CD4-positive, alpha-beta T cell (primary cell): ENCODE results near the gene GNAQ. TPM values are rescaled to one million over a fixed set of nuclear protein-coding genes. Genes with fewer than 3 reads are reported as not detected.

Source experiments
- ATAC-seq: fragments of 200-7000 bp; cut with Tn5 transposase; one replicate; pipeline ENCODE4 v1.10.0; 2022; ENCODE audit warnings: mild to moderate bottlenecking; ENCODE audit not compliant: poor library complexity
- CTCF ChIA-PET: fragments of 350-600 bp; sonication (Branson Sonifier 250); formaldehyde crosslinking; loops from one replicate; lab custom pipeline; 2021; ENCODE audit warnings: antibody characterized with exemption, inconsistent platforms; lab: Charles Lee
- POLR2A ChIA-PET: fragments of 350-600 bp; sonication (Branson Sonifier 250); formaldehyde crosslinking; loops from one replicate; lab custom pipeline; 2021; ENCODE audit warnings: antibody characterized with exemption, inconsistent platforms; lab: Charles Lee
- DNase-seq, 14 experiments: peaks; one replicate each; pipeline ENCODE4 v3.0.0-alpha.2; 2013 to 2020; ENCODE audit warnings: mixed read lengths in 2 of 14
- H3K27ac ChIP-seq, 2 donors: one replicate each; pipeline versions ENCODE4 v1.5.1 to v1.7.0; 2013; ENCODE audit warnings: low read length in 2 of 2, low read depth in 1 of 2, mild to moderate bottlenecking in 1 of 2
- H3K27me3 ChIP-seq, 2 experiments: 1 replicate in 1 of 2; 2 replicates in 1 of 2; pipeline versions ENCODE4 v1.6.1 to v1.7.0; 2013; ENCODE audit warnings: low read length in 2 of 2, control low read depth in 1 of 2, mild to moderate bottlenecking in 1 of 2, moderate library complexity in 1 of 2; ENCODE audit not compliant: insufficient read depth in 2 of 2, control insufficient read depth in 1 of 2
- H3K36me3 ChIP-seq: one replicate; pipeline ENCODE4 v1.6.1; 2013; ENCODE audit warnings: low read length, control low read depth; ENCODE audit not compliant: insufficient read depth
- H3K4me1 ChIP-seq: one replicate; pipeline ENCODE4 v1.6.1; 2013; ENCODE audit warnings: low read length, control low read depth; ENCODE audit not compliant: insufficient read depth
- H3K4me3 ChIP-seq: one replicate; pipeline ENCODE4 v1.5.1; 2013; ENCODE audit warnings: mild to moderate bottlenecking, low read length, moderate library complexity
- H3K9me3 ChIP-seq, 2 experiments: 1 replicate in 1 of 2; 2 replicates in 1 of 2; pipeline versions ENCODE4 v1.6.1 to v1.7.0; 2013; ENCODE audit warnings: low read length in 2 of 2, mild to moderate bottlenecking in 2 of 2, control low read depth in 1 of 2, moderate library complexity in 1 of 2; ENCODE audit not compliant: control insufficient read depth in 1 of 2, insufficient read depth in 1 of 2
- H3K27ac Mint-ChIP-seq: one replicate; pipeline ENCODE4 v1.8.0; 2020; ENCODE audit warnings: mixed read lengths
- H3K27me3 Mint-ChIP-seq: one replicate; pipeline ENCODE4 v1.8.0; 2021; ENCODE audit warnings: mixed read lengths
- H3K36me3 Mint-ChIP-seq: one replicate; pipeline ENCODE4 v1.8.0; 2021; ENCODE audit warnings: low read depth, mixed read lengths
- H3K4me1 Mint-ChIP-seq: one replicate; pipeline ENCODE4 v1.8.0; 2021; ENCODE audit warnings: low read depth, mixed read lengths
- H3K4me3 Mint-ChIP-seq: one replicate; pipeline ENCODE4 v1.8.0; 2020; ENCODE audit warnings: mild to moderate bottlenecking, mixed read lengths
- H3K9me3 Mint-ChIP-seq: one replicate; pipeline ENCODE4 v1.8.0; 2020; ENCODE audit warnings: mixed read lengths
- intact Hi-C, 2 experiments: fragments of 100-400 bp; cut with DNase I in 1 of 2; cut with micrococcal nuclease in 1 of 2; formaldehyde crosslinking; loops; one replicate each; pipeline versions ENCODE4 v1.15.1 to v1.9.0; 2023 to 2025; cut with DNase I, micrococcal nuclease
- total RNA-seq, 174 experiments: library from RNA in 2 of 174; stranded (reverse) in 2 of 174; gene quantifications; one replicate each; pipeline ENCODE4 v1.2.3 and lab custom pipeline; 2021 to 2026
- TF ChIP-seq, protein P1 (sequence below): fragments of 200-600 bp; IDR thresholded peaks from one replicate; pipeline ENCODE4 v1.8.0; 2022; ENCODE audit warnings: antibody characterized with exemption, mild to moderate bottlenecking

Gene GNAQ
- total RNA-seq, 2 experiments from 2014 or later, result 55.5 to 55.9 TPM

DNA sequence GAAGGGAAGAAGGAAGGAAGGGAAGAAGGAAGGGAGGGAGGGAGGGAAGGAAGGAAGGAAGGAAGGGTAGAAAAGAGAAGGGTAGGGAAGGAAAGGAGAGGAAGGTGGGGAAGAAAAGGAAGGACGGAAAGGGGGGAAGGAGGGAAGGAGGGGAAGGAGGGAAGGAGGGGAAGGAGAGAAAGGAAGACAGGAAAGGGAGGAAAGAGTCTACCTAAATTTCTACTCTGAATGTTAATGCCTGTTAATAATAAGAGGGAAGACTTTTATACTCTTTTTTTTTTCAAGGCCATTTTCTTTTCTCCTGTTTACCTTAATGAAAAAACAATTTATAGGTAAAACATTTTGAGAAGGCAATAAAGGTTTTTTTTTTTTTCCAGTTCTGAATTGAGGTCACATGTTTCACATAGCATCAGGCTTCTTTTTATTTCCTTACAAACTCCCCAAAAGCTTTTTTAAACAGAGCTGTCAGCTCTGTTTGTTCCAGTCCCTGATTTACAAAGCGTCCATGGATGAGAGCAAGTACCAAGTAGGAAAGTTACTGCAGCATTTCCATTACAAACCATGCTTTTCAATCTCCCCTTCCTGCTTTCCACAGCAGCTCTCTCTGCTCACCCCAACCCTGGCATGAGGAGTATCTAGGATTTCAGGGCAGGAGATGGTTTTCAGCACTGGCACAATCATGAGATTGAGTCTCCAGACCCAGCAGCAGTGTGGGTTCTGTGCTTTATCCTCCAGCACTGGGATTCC is 173.9 kb downstream of the GNAQ start:
- peaks cover 64% of the 10 kb centered on the region for H3K4me1 Mint-ChIP-seq
- H3K36me3 Mint-ChIP-seq, result peaks cover 50% of the 10 kb centered on the region
- H3K4me3 Mint-ChIP-seq, result no peak overlapping the region
- peaks cover 7% of the 10 kb centered on the region for H3K9me3 Mint-ChIP-seq
- CTCF ChIA-PET, result no interaction called here
- Histone ChIP-seq H3K36me3 (peaks cover 2% of the 10 kb centered on the region), H3K4me3 (no peak overlapping the region), H3K9me3 (peaks cover 0 to 3% of the 10 kb centered on the region in 2 experiments), H3K4me1 (no peaks in the 10 kb centered on the region), H3K27me3 (no peaks in the 10 kb centered on the region), H3K27ac (no peak overlapping the region)
- POLR2A ChIA-PET, result no interaction called here
- TF ChIP-seq, protein P1, sequence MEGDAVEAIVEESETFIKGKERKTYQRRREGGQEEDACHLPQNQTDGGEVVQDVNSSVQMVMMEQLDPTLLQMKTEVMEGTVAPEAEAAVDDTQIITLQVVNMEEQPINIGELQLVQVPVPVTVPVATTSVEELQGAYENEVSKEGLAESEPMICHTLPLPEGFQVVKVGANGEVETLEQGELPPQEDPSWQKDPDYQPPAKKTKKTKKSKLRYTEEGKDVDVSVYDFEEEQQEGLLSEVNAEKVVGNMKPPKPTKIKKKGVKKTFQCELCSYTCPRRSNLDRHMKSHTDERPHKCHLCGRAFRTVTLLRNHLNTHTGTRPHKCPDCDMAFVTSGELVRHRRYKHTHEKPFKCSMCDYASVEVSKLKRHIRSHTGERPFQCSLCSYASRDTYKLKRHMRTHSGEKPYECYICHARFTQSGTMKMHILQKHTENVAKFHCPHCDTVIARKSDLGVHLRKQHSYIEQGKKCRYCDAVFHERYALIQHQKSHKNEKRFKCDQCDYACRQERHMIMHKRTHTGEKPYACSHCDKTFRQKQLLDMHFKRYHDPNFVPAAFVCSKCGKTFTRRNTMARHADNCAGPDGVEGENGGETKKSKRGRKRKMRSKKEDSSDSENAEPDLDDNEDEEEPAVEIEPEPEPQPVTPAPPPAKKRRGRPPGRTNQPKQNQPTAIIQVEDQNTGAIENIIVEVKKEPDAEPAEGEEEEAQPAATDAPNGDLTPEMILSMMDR, result no peak
- H3K27ac Mint-ChIP-seq, result no peak overlapping the region
- H3K27me3 Mint-ChIP-seq, result no peaks in the 10 kb centered on the region
- ATAC-seq, result no peak
- no peak for DNase-seq
- intact Hi-C loops, result no loop called here

DNA sequence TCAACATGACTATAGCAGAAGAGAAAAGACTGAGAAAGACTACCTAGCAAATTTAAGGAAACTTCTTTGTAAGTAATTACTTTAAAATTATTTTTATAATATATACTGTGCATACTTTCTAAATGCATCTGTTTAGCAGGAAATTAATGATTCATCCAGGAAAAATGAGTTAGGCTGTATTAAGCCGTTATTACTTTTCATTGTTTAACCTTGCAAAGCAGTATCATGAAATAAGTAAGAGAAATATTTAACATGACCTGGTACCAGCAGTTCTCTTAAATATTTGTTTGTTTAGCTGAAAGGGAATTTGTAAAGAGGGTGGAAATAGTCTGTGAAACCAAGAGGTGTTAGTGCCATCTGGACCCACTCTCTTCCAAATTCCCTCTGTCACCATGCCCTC is 175.0 kb downstream of the GNAQ start:
- Histone ChIP-seq H3K4me1 (peaks cover 6% of the 10 kb centered on the region), H3K36me3 (peaks cover 2% of the 10 kb centered on the region), H3K9me3 (peaks cover 0 to 1% of the 10 kb centered on the region in 2 experiments), H3K27me3 (no peaks in the 10 kb centered on the region), H3K27ac (no peak overlapping the region), H3K4me3 (no peak overlapping the region)
- no peak overlapping the region for H3K4me3 Mint-ChIP-seq
- H3K4me1 Mint-ChIP-seq, result peaks cover 71% of the 10 kb centered on the region
- peaks cover 7% of the 10 kb centered on the region for H3K9me3 Mint-ChIP-seq
- TF ChIP-seq, protein P1, result no peak
- ChIA-PET CTCF (no interaction called here), POLR2A (no interaction called here)
- peaks cover 41% of the 10 kb centered on the region for H3K36me3 Mint-ChIP-seq
- H3K27me3 Mint-ChIP-seq, result no peaks in the 10 kb centered on the region
- intact Hi-C loops, result no loop called here
- ATAC-seq (no peak), DNase-seq (no peak)
- no peak overlapping the region for H3K27ac Mint-ChIP-seq

DNA sequence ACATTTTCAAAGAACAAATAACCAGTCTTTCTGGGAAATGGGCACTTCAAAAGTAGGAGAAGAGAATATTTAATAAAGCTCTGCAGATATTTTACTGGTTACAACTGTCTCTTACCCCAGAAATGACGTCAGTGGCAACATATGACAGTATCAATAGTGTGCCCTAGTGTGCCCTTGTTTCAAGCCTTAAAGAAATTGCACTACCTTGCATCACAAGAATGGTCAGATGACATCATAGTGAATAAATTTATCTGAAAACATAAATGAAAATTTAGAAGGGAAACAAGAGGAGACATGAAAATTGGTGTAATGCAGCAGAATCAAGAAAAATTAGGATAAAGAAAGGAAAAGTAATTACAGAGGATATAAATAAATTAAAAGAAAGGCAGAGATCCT is 176.7 kb downstream of the GNAQ start:
- ChIA-PET CTCF (no interaction called here), POLR2A (no interaction called here)
- Mint-ChIP-seq H3K9me3 (peaks cover 3% of the 10 kb centered on the region), H3K27ac (no peak overlapping the region), H3K36me3 (peaks cover 24% of the 10 kb centered on the region), H3K4me3 (no peak overlapping the region), H3K27me3 (no peaks in the 10 kb centered on the region), H3K4me1 (peaks cover 67% of the 10 kb centered on the region)
- peaks cover 6% of the 10 kb centered on the region for H3K4me1 ChIP-seq
- H3K4me3 ChIP-seq, result no peak overlapping the region
- intact Hi-C loops, result no loop called here
- no peak overlapping the region for H3K27ac ChIP-seq
- no peaks in the 10 kb centered on the region for H3K27me3 ChIP-seq
- no peak for DNase-seq
- no peaks in the 10 kb centered on the region for H3K36me3 ChIP-seq
- no peak for ATAC-seq
- TF ChIP-seq, protein P1, result no peak
- H3K9me3 ChIP-seq, result no peaks in the 10 kb centered on the region
